Measurements from ENCODE around the gene DENND6A.
A peak's percentile ranks its signal among the peaks of the same experiment; 100 is the strongest.
"Not testable (repeated sequence)": the region's sequence is repeated elsewhere in the genome, so short reads cannot be mapped to it uniquely, and the experiment has no call there.

The DENND6A gene

GRCh38 chr3:57647292-57647940 lies 45.5 kb downstream of the DENND6A start:
- intact Hi-C loops (cut with DNase I) = no loop called here
- DNase-seq = no peak

GRCh38 chr3:57646723-57647122 lies 46.2 kb downstream of the DENND6A start:
- DNase-seq = no peak
- intact Hi-C loops (cut with DNase I) = no loop called here

GRCh38 chr3:57644740-57645139 lies 48.1 kb downstream of the DENND6A start:
- intact Hi-C loops (cut with DNase I) = no loop called here
- no peak for DNase-seq

- no peak for DNase-seq
- intact Hi-C loops (cut with DNase I) = no loop called here
Measured at GRCh38 chr3:57637391-57637790, 55.5 kb downstream of the DENND6A start.

- intact Hi-C loops (cut with DNase I); DNase-seq: not testable (repeated sequence)
Measured at GRCh38 chr3:57634259-57634658, 58.6 kb downstream of the DENND6A start.

GRCh38 chr3:57627976-57628375 lies 64.9 kb downstream of the DENND6A start:
- intact Hi-C loops (cut with DNase I) = no loop called here
- peak in 4 of 10 donors; percentile 17 to 82 (median 22) for DNase-seq

- DNase-seq = no peak
- intact Hi-C loops (cut with DNase I) = no loop called here
Measured at GRCh38 chr3:57624801-57625200, 68.1 kb downstream of the DENND6A start.

- intact Hi-C loops (cut with DNase I) = no loop called here
- DNase-seq = no peak
Measured at GRCh38 chr3:57622362-57622761, 70.5 kb downstream of the DENND6A start.

- DNase-seq = no peak
Measured at GRCh38 chr3:57617739-57618138, 75.1 kb downstream of the DENND6A start.

GRCh38 chr3:57616233-57616632 lies 76.6 kb downstream of the DENND6A start:
- intact Hi-C loops (cut with DNase I) = no loop called here
- no peak for DNase-seq

More at GRCh38 chr3:57617739-57618138, 75.1 kb downstream of the DENND6A start:
- intact Hi-C loops (cut with DNase I) = no loop called here

GRCh38 chr3:57611870-57612269 lies 81.0 kb downstream of the DENND6A start:
- intact Hi-C loops (cut with DNase I); DNase-seq: not testable (repeated sequence)

- DNase-seq = no peak
- intact Hi-C loops (cut with DNase I) = no loop called here
Measured at GRCh38 chr3:57605683-57606082, 87.2 kb downstream of the DENND6A start.

- no peak for DNase-seq
- intact Hi-C loops (cut with DNase I) = no loop called here
Measured at GRCh38 chr3:57604971-57605370, 87.9 kb downstream of the DENND6A start.

GRCh38 chr3:57600195-57600594 lies 92.7 kb downstream of the DENND6A start:
- intact Hi-C loops (cut with DNase I) = no loop called here
- DNase-seq = no peak

GRCh38 chr3:57598765-57599360 lies 94.0 kb downstream of the DENND6A start:
- DNase-seq = no peak
- intact Hi-C loops (cut with DNase I) = loop anchor here (5.0 kb wide), 1 partner anchor 93 kb away; the partner anchor contains the start of gene DENND6A

GRCh38 chr3:57597127-57597923 lies 95.6 kb downstream of the DENND6A start, which contains the start of gene ARF4:
ARF4 (minus strand) TSS chr3:57597344; CDS start chr3:57597140, 204 bp downstream.
- intact Hi-C loops (cut with DNase I) = loop anchor here (2.0 to 5.0 kb wide), 4 partner anchors 43 to 371 kb away; partner anchors contain the start of genes APPL1, DENND6A and SLMAP
- peak; percentile 97 to 100 (median 98) for DNase-seq

GRCh38 chr3:57596495-57597126 lies 96.3 kb downstream of the DENND6A start:
- intact Hi-C loops (cut with DNase I) = loop anchor here (2.0 to 5.0 kb wide), 4 partner anchors 42 to 370 kb away; partner anchors contain the start of genes APPL1, DENND6A and SLMAP
- peak; percentile 26 to 91 (median 50) for DNase-seq

GRCh38 chr3:57594576-57594975 lies 98.3 kb downstream of the DENND6A start:
- intact Hi-C loops (cut with DNase I) = no loop called here

GRCh38 chr3:57594144-57594543 lies 98.7 kb downstream of the DENND6A start:
- intact Hi-C loops (cut with DNase I) = no loop called here
- DNase-seq = no peak

More at GRCh38 chr3:57594576-57594975, 98.3 kb downstream of the DENND6A start:
- no peak for DNase-seq

- no peak for DNase-seq
- intact Hi-C loops (cut with DNase I) = no loop called here
Measured at GRCh38 chr3:57592306-57592705, 100.6 kb downstream of the DENND6A start.

GRCh38 chr3:57587905-57588304 lies 105.0 kb downstream of the DENND6A start:
- no peak for DNase-seq
- intact Hi-C loops (cut with DNase I) = no loop called here
